NCI-H748 (cell line): ENCODE data around the gene CYTH1.

Experiments used
- DNase-seq: peaks from one replicate; lab custom pipeline; 2025; ENCODE audit not compliant: unreplicated experiment; lab: John Stamatoyannopoulos, UW

Gene CYTH1

GRCh38 chr17:78624324-78625151 is 157.5 kb downstream of the CYTH1 start:
- DNase-seq = no peak
